DMS79 (cell line): Measurements from ENCODE around the gene SSNA1.

Experiments
- DNase-seq: peaks from one replicate; lab custom pipeline; 2025; lab: John Stamatoyannopoulos, UW

The SSNA1 gene

GRCh38 chr9:137188490-137189296, at the start of gene SSNA1, which contains the start of gene ANAPC2:
Gene SSNA1 (plus strand): TSS chr9:137188676. CDS start chr9:137188727, 51 bp downstream.
Gene ANAPC2 (minus strand): TSS chr9:137188560. CDS start chr9:137188532, 28 bp downstream.
- DNase-seq = peak; percentile 74

- DNase-seq = no peak
Observed at GRCh38 chr9:137138722-137139467, 49.6 kb upstream of the SSNA1 start, which contains the start of gene GRIN1. Gene GRIN1 (plus strand): TSS chr9:137139154. CDS start chr9:137139487, 333 bp downstream.

- no peak for DNase-seq
Observed at GRCh38 chr9:137139468-137140150, 48.9 kb upstream of the SSNA1 start.

GRCh38 chr9:137140151-137141012, 48.1 kb upstream of the SSNA1 start:
- DNase-seq = no peak

- no peak for DNase-seq
Observed at GRCh38 chr9:137141050-137141810, 47.2 kb upstream of the SSNA1 start.

GRCh38 chr9:137141976-137142936, 46.2 kb upstream of the SSNA1 start:
- no peak for DNase-seq

GRCh38 chr9:137143459-137143858, 45.0 kb upstream of the SSNA1 start:
- DNase-seq = no peak

GRCh38 chr9:137145731-137146526, 42.5 kb upstream of the SSNA1 start:
- no peak for DNase-seq

GRCh38 chr9:137146527-137146918, 42.0 kb upstream of the SSNA1 start:
- no peak for DNase-seq

- no peak for DNase-seq
Observed at GRCh38 chr9:137147091-137147792, 41.2 kb upstream of the SSNA1 start.

GRCh38 chr9:137147793-137148160, 40.7 kb upstream of the SSNA1 start:
- DNase-seq = no peak

GRCh38 chr9:137148242-137148641, 40.2 kb upstream of the SSNA1 start:
- no peak for DNase-seq

- DNase-seq = peak; percentile 95
Observed at GRCh38 chr9:137148661-137149060, 39.8 kb upstream of the SSNA1 start.

GRCh38 chr9:137149363-137149762, 39.1 kb upstream of the SSNA1 start:
- DNase-seq = no peak

GRCh38 chr9:137149942-137150616, 38.4 kb upstream of the SSNA1 start:
- no peak for DNase-seq

GRCh38 chr9:137150617-137151457, 37.6 kb upstream of the SSNA1 start:
- DNase-seq = no peak
